Mesothelial cell of epicardium (in vitro differentiated cells): ENCODE data around the gene TRAPPC2B. TPM values are rescaled to one million over a fixed set of nuclear protein-coding genes. Genes with fewer than 3 reads are reported as not detected.

Experiments used
- DNase-seq, 2 experiments: peaks; one replicate each; pipeline ENCODE4 v3.0.0; 2021; ENCODE audit warnings: low spot score in 2 of 2; ENCODE audit not compliant: unreplicated experiment in 2 of 2
- H3K27ac Mint-ChIP-seq: 2 replicates; pipeline ENCODE4 v1.8.0; 2021; ENCODE audit warnings: mixed read lengths
- H3K27me3 Mint-ChIP-seq: 2 replicates; pipeline ENCODE4 v1.8.0; 2021; ENCODE audit warnings: low read depth, mixed read lengths
- H3K36me3 Mint-ChIP-seq: 2 replicates; pipeline ENCODE4 v1.8.0; 2021; ENCODE audit warnings: mixed read lengths
- H3K4me1 Mint-ChIP-seq: 2 replicates; pipeline ENCODE4 v1.8.0; 2021; ENCODE audit warnings: mixed read lengths
- H3K4me3 Mint-ChIP-seq: 2 replicates; pipeline ENCODE4 v1.8.0; 2021; ENCODE audit warnings: mild to moderate bottlenecking, moderate library complexity, mixed read lengths
- H3K9me3 Mint-ChIP-seq: 2 replicates; pipeline ENCODE4 v1.8.0; 2021; ENCODE audit warnings: mixed read lengths
- CTCF ChIP-seq: fragments of 200-600 bp; sonication (generic); IDR thresholded peaks from one replicate; pipeline ENCODE4 v1.5.0; 2021; ENCODE audit warnings: antibody characterized with exemption; ENCODE audit not compliant: unreplicated experiment
- total RNA-seq: library from RNA; stranded (reverse); gene quantifications from 3 replicates; pipeline ENCODE4 v1.2.1, GENCODE V29; 2021

The TRAPPC2B gene
- total RNA-seq, 1 donor from 2014 or later, result 10.3 TPM

GRCh38 chr19:57410877-57411671 is 47.7 kb downstream of the TRAPPC2B start, which contains the start of gene ZNF17:
TSS of gene ZNF17 (plus strand) at chr19:57411161. CDS start at chr19:57413616, 2,455 bp downstream.
- peak within 1 kb of the TSS; percentile 89 for H3K27ac Mint-ChIP-seq
- H3K4me3 Mint-ChIP-seq, result peak within 1 kb of the TSS; percentile 94
- H3K36me3 Mint-ChIP-seq, result peaks cover 15% of the 10 kb centered on the region
- H3K27me3 Mint-ChIP-seq, result no peaks in the 10 kb centered on the region
- TF ChIP-seq CTCF, result no peak
- DNase-seq, result peak; percentile 84 to 86
- H3K9me3 Mint-ChIP-seq, result no peaks in the 10 kb centered on the region
- H3K4me1 Mint-ChIP-seq, result peaks cover 19% of the 10 kb centered on the region

Other genes starting within 250 kb of the TRAPPC2B start
- gene USP29, start 243.6 kb upstream of the TRAPPC2B start, total RNA-seq, result not detected in 3 replicates
- gene ZIM3, start 218.3 kb upstream of the TRAPPC2B start, total RNA-seq, result not detected in 3 replicates
- gene DUXA, start 196.1 kb upstream of the TRAPPC2B start, total RNA-seq, result not detected in 3 replicates
- gene ZNF264, start 172.1 kb upstream of the TRAPPC2B start, total RNA-seq, result 39.6 to 43.0 TPM (median 41.1 TPM) in 3 replicates
- gene AURKC, start 132.5 kb upstream of the TRAPPC2B start, total RNA-seq, result 1.1 to 1.4 TPM (median 1.3 TPM) in 3 replicates
- 20.8 to 23.3 TPM (median 21.1 TPM) in 3 replicates for gene ZNF805, start 122.9 kb upstream of the TRAPPC2B start, total RNA-seq
- 72.7 to 80.0 TPM (median 76.2 TPM) in 3 replicates for gene ZNF460, start 83.1 kb upstream of the TRAPPC2B start, total RNA-seq
- 11.7 to 12.1 TPM (median 12.0 TPM) in 3 replicates for gene ZNF543, start 43.1 kb upstream of the TRAPPC2B start, total RNA-seq
- 12.2 to 13.6 TPM (median 13.2 TPM) in 3 replicates for gene ZNF304, start 12.3 kb upstream of the TRAPPC2B start, total RNA-seq
- 3.9 to 6.8 TPM (median 4.7 TPM) in 3 replicates for gene ZNF547, start within 50 bp of the TRAPPC2B start, total RNA-seq
- gene ZNF548, start 26.3 kb downstream of the TRAPPC2B start, total RNA-seq, result 39.1 to 41.1 TPM (median 40.5 TPM) in 3 replicates
- 16.3 to 18.4 TPM (median 17.4 TPM) in 3 replicates for gene ZNF17, start 47.6 kb downstream of the TRAPPC2B start, total RNA-seq
- 20.1 to 23.7 TPM (median 21.9 TPM) in 3 replicates for gene ZNF749, start 71.8 kb downstream of the TRAPPC2B start, total RNA-seq
- 1.2 to 1.7 TPM (median 1.6 TPM) in 3 replicates for gene VN1R1, start 93.6 kb downstream of the TRAPPC2B start, total RNA-seq
- gene ZNF772, start 114.0 kb downstream of the TRAPPC2B start, total RNA-seq, result 13.8 to 15.5 TPM (median 14.0 TPM) in 3 replicates
- 20.0 to 22.3 TPM (median 22.3 TPM) in 3 replicates for gene ZNF419, start 124.2 kb downstream of the TRAPPC2B start, total RNA-seq
- gene ZNF773, start 136.4 kb downstream of the TRAPPC2B start, total RNA-seq, result 9.3 to 9.7 TPM (median 9.4 TPM) in 3 replicates
- 11.1 to 11.5 TPM (median 11.3 TPM) in 3 replicates for gene ZNF549, start 163.8 kb downstream of the TRAPPC2B start, total RNA-seq
- gene ZNF550, start 196.3 kb downstream of the TRAPPC2B start, total RNA-seq, result 10.3 to 13.3 TPM (median 11.3 TPM) in 3 replicates
- gene ZNF416, start 215.4 kb downstream of the TRAPPC2B start, total RNA-seq, result 9.4 to 10.0 TPM (median 9.5 TPM) in 3 replicates
- 15.4 to 17.1 TPM (median 16.7 TPM) in 3 replicates for gene ZIK1, start 220.6 kb downstream of the TRAPPC2B start, total RNA-seq
- 4.8 to 6.1 TPM (median 6.0 TPM) in 3 replicates for gene ZNF530, start 236.3 kb downstream of the TRAPPC2B start, total RNA-seq